Esophagus muscularis mucosa (tissue), 4 donors: Measurements from ENCODE around the gene ERICH6. TPM values are rescaled to one million over a fixed set of nuclear protein-coding genes. Genes with fewer than 3 reads are reported as not detected.
"Not testable (repeated sequence)": the region's sequence is repeated elsewhere in the genome, so short reads cannot be mapped to it uniquely, and the experiment has no call there.

Experiments used
- DNase-seq: peaks from one replicate; pipeline ENCODE4 v3.0.0-alpha.2; 2017; ENCODE audit errors: extremely low spot score
- H3K27ac ChIP-seq, 4 donors: fragments of 200-600 bp; sonication (generic); replicated peaks in 1 of 4; 1 replicate in 3 of 4; 2 replicates in 1 of 4; pipeline ENCODE4 v1.5.1; 2016 to 2019; ENCODE audit warnings: mild to moderate bottlenecking in 1 of 4
- H3K27me3 ChIP-seq, 4 donors: fragments of 200-600 bp; sonication (generic); one replicate each; pipeline versions ENCODE4 v1.5.1 to v1.6.0; 2016 to 2019
- H3K36me3 ChIP-seq, 4 donors: fragments of 200-600 bp; sonication (generic); one replicate each; pipeline ENCODE4 v1.5.1; 2016 to 2019
- H3K4me1 ChIP-seq, 4 donors: fragments of 200-600 bp; sonication (generic); one replicate each; pipeline ENCODE4 v1.5.1; 2016 to 2019
- H3K4me3 ChIP-seq, 4 donors: fragments of 200-600 bp; sonication (generic); 1 replicate in 2 of 4; 2 replicates in 2 of 4; pipeline ENCODE4 v1.5.1; 2016 to 2019; ENCODE audit warnings: mild to moderate bottlenecking in 4 of 4, moderate library complexity in 1 of 4
- H3K9me3 ChIP-seq, 4 donors: fragments of 200-600 bp; sonication (generic); 1 replicate in 3 of 4; 2 replicates in 1 of 4; pipeline ENCODE4 v1.5.1; 2016 to 2019
- EP300 ChIP-seq: sonication (generic); formaldehyde crosslinking; IDR thresholded peaks from one replicate; pipeline ENCODE4 v1.6.1; 2017; ENCODE audit warnings: antibody characterized with exemption
- POLR2A ChIP-seq: fragments of 450-650 bp; IDR thresholded peaks from one replicate; pipeline ENCODE4 v1.6.1; 2017; ENCODE audit warnings: antibody characterized with exemption, moderate library complexity, mild to moderate bottlenecking, low read depth
- POLR2AphosphoS5 ChIP-seq, 2 donors: sonication (generic); formaldehyde crosslinking; IDR thresholded peaks; one replicate each; pipeline ENCODE4 v1.6.1; 2017; ENCODE audit warnings: antibody characterized with exemption in 2 of 2
- WGBS: methylation state at CpG from one replicate; pipeline ENCODE4 v1.1.5; 2018; 5-methylcytosine and 5-hydroxymethylcytosine counted together
- intact Hi-C: fragments of 100-400 bp; cut with DNase I; formaldehyde crosslinking; loops from one replicate; pipeline ENCODE4 v1.15.1; 2023
- total RNA-seq, 4 donors: library from RNA; depleted of rRNA; stranded (reverse); fragments of >200 nt; gene quantifications; one replicate each; pipeline versions ENCODE4 v1.1.0 to v1.2.1, GENCODE V29; 2016
- TF ChIP-seq, protein P1 (sequence below), 3 experiments: fragments of 200-600 bp in 2 of 3; fragments of 450-650 bp in 1 of 3; sonication (generic) in 2 of 3; IDR thresholded peaks; one replicate each; pipeline ENCODE4 v1.5.1; 2017 to 2019; ENCODE audit warnings: antibody characterized with exemption in 3 of 3, mild to moderate bottlenecking in 2 of 3, moderate library complexity in 1 of 3

Gene ERICH6
- total RNA-seq, 4 donors from 2014 or later, result not detected

DNA sequence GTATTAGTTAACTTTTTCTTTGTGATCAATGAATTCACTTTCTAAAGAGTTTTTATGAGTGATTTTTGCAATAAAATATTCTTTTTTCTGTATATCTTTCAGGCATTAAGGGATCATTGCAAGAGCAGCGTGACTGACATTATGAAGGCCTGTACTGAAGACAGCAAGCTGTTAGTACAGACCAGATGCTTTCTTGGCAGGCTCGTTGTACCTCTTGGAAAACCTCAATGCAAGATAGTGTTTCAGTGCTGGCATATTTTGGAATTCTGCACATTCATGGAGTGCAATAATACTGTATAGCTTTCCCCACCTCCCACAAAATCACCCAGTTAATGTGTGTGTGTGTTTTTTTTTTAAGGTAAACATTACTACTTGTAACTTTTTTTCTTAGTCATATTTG lies 76.2 kb downstream of the ERICH6 start:
- DNase-seq, result no peak
- H3K27me3 ChIP-seq, result no peaks in the 10 kb centered on the region
- H3K27ac ChIP-seq, result no peak overlapping the region
- H3K4me1 ChIP-seq, result peaks cover 10 to 13% (median 11%) of the 10 kb centered on the region in 4 donors
- WGBS, result 66% methylated on average over 2 of the region's 2 CpGs
- H3K4me3 ChIP-seq, result no peak overlapping the region
- peaks cover 29 to 67% (median 48%) of the 10 kb centered on the region in 4 donors for H3K36me3 ChIP-seq
- TF ChIP-seq, protein P1, sequence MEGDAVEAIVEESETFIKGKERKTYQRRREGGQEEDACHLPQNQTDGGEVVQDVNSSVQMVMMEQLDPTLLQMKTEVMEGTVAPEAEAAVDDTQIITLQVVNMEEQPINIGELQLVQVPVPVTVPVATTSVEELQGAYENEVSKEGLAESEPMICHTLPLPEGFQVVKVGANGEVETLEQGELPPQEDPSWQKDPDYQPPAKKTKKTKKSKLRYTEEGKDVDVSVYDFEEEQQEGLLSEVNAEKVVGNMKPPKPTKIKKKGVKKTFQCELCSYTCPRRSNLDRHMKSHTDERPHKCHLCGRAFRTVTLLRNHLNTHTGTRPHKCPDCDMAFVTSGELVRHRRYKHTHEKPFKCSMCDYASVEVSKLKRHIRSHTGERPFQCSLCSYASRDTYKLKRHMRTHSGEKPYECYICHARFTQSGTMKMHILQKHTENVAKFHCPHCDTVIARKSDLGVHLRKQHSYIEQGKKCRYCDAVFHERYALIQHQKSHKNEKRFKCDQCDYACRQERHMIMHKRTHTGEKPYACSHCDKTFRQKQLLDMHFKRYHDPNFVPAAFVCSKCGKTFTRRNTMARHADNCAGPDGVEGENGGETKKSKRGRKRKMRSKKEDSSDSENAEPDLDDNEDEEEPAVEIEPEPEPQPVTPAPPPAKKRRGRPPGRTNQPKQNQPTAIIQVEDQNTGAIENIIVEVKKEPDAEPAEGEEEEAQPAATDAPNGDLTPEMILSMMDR (IDR thresholded peaks at IDR 0.05), result no peak
- TF ChIP-seq POLR2AphosphoS5 (IDR thresholded peaks at IDR 0.05), result no peak
- no peak for TF ChIP-seq POLR2A
- no peak for TF ChIP-seq EP300
- no peaks in the 10 kb centered on the region for H3K9me3 ChIP-seq
- intact Hi-C loops, result no loop called here

DNA sequence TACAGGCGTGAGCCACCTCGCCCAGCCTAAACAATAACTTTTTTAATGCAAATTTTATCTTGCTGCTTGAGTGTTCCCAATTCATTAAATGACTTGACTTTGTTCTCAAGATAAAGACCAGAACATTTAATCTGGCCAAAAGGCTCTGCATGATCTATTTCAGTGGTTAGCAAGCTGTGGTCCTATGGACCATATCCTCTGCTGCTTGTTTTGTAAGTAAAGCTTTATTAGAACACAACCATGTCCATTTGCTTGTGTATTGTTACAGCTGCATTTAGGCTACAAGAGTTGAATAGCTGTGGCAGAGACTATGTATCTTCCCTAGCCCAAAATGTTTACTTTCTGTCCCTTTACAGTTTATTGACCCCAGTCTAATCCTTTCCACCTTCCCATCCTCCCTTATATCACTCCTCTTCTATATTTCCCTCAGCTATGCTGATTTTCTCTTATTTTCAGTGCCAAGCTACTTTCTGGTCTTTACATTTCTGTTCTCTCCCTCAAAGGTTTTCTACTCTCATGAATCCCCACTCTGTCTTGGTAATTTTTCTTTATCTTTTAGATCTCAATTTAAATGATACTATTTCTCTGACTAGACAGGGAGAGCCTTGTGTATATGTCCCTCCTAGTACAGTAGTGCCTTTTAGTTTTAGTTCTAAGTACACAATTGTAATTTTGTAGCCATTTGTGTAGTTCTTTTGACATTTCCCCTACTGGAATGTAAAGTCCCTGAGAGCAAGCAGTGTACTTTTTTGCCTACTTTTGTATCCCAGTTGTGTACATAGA lies 77.4 kb downstream of the ERICH6 start:
- Histone ChIP-seq H3K27me3 (no peaks in the 10 kb centered on the region), H3K4me3 (no peak overlapping the region), H3K4me1 (peaks cover 10 to 13% (median 12%) of the 10 kb centered on the region in 4 donors), H3K36me3 (peaks cover 24 to 65% (median 44%) of the 10 kb centered on the region in 4 donors), H3K9me3 (no peaks in the 10 kb centered on the region), H3K27ac (no peak overlapping the region)
- no peak for TF ChIP-seq POLR2AphosphoS5 (IDR thresholded peaks at IDR 0.05)
- TF ChIP-seq EP300, result no peak
- no peak for TF ChIP-seq POLR2A
- TF ChIP-seq, protein P1 (IDR thresholded peaks at IDR 0.05), result no peak
- WGBS, result 100% methylated on average over 2 of the region's 2 CpGs
- DNase-seq, result no peak
- intact Hi-C loops, result no loop called here

DNA sequence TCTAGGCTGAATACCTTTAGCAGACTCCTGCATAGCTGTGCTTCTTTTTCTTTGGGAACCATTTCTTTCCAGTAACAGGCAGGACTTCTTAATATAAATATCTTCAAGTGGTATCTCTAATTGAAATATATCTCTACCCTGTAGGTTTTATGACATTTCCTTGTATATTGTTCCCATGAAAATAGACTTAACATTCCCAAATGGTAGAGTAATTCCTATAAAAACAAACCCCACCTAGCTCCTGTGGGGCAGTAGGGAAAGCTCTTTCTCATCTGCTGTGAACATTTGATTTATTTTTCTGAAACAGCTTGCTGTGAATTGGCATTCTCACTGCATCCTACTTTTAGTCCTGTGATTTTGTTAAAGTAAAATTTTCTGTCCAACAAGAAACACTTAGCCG lies 79.8 kb downstream of the ERICH6 start:
- H3K36me3 ChIP-seq, result peaks cover 18 to 50% (median 35%) of the 10 kb centered on the region in 4 donors
- H3K4me3 ChIP-seq, result no peak overlapping the region
- peaks cover 13 to 29% (median 15%) of the 10 kb centered on the region in 4 donors for H3K4me1 ChIP-seq
- no peaks in the 10 kb centered on the region for H3K27me3 ChIP-seq
- no peak for TF ChIP-seq POLR2AphosphoS5 (IDR thresholded peaks at IDR 0.05)
- no peak for TF ChIP-seq POLR2A
- no peak for TF ChIP-seq EP300
- TF ChIP-seq, protein P1 (IDR thresholded peaks at IDR 0.05), result no peak
- H3K9me3 ChIP-seq, result no peaks in the 10 kb centered on the region
- WGBS, result 81% methylated on average over 1 of the region's 1 CpG
- no peak overlapping the region for H3K27ac ChIP-seq
- no peak for DNase-seq
- intact Hi-C loops, result no loop called here

DNA sequence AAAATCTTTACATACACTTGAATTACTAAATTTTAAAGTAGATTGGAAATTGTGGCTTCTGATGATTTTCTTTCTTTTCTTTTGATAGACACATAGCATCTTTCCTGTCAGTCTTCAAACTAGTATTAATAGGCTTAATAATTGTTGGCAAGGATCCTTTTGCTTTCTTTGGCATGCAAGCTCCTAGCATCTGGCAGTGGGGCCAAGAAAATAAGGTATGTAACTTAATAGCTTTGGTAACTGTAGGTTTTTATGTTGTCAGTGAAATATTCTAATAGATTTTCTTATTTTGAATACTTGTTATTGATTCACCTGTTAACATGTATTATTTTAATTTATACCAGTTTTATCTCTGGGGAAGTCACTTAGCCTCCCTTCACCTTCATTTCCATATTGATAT lies 80.8 kb downstream of the ERICH6 start:
- H3K9me3 ChIP-seq, H3K27ac ChIP-seq, intact Hi-C loops, H3K27me3 ChIP-seq, H3K4me3 ChIP-seq, DNase-seq: not testable (repeated sequence)
- Histone ChIP-seq H3K4me1 (peaks cover 13 to 29% (median 18%) of the 10 kb centered on the region in 4 donors), H3K36me3 (peaks cover 21 to 45% (median 30%) of the 10 kb centered on the region in 4 donors)

- Histone ChIP-seq H3K27ac (no peak overlapping the region), H3K4me3 (no peak overlapping the region), H3K4me1 (peaks cover 11 to 29% (median 20%) of the 10 kb centered on the region in 4 donors), H3K9me3 (no peaks in the 10 kb centered on the region), H3K36me3 (peaks cover 2 to 22% (median 8%) of the 10 kb centered on the region in 4 donors), H3K27me3 (no peaks in the 10 kb centered on the region)
- DNase-seq, result no peak
- intact Hi-C loops, result no loop called here
- 94% methylated on average over 7 of the region's 7 CpGs for WGBS
- TF ChIP-seq EP300 (no peak), POLR2A (no peak), POLR2AphosphoS5 (IDR thresholded peaks at IDR 0.05) (no peak)
- TF ChIP-seq, protein P1 (IDR thresholded peaks at IDR 0.05), result no peak
Observed at GRCh38 chr3:150620002-150620689, 83.6 kb downstream of the ERICH6 start.
